DND-41 (cell line): Measurements from ENCODE around the gene PRR36.

Experiments used
- CTCF ChIP-seq: IDR thresholded peaks from 2 replicates; pipeline ENCODE4 v1.5.1; 2012; ENCODE audit warnings: borderline replicate concordance, low read length, moderate library complexity, mild to moderate bottlenecking; ENCODE audit not compliant: poor library complexity, severe bottlenecking; ENCODE audit errors: extremely low read depth
- EZH2 ChIP-seq: IDR thresholded peaks from 3 replicates; pipeline ENCODE4 v1.6.1; 2012; ENCODE audit warnings: borderline replicate concordance, low read depth, mild to moderate bottlenecking, moderate library complexity, low read length, inconsistent platforms; ENCODE audit not compliant: severe bottlenecking

- no peak for TF ChIP-seq CTCF
- TF ChIP-seq EZH2, result no peak
These were observed 30.7 kb downstream of the PRR36 start for GRCh38 chr19:7843521-7843920.
